Liver (tissue), 9 donors: Measurements from ENCODE around the gene SPAG9. TPM values are rescaled to one million over a fixed set of nuclear protein-coding genes. Genes with fewer than 3 reads are reported as not detected.

Experiments
- DNase-seq: peaks from one replicate; pipeline ENCODE4 v3.0.0-alpha.2; 2017; ENCODE audit warnings: low spot score
- H3K27ac ChIP-seq, 2 donors: one replicate each; pipeline ENCODE4 v1.7.0; 2013; ENCODE audit warnings: inconsistent platforms in 2 of 2, low read length in 2 of 2, control low read depth in 1 of 2, low read depth in 1 of 2, mild to moderate bottlenecking in 1 of 2
- H3K27me3 ChIP-seq, 4 donors: one replicate each; pipeline versions ENCODE4 v1.6.1 to v1.7.0; 2013; ENCODE audit warnings: low read length in 3 of 4, inconsistent platforms in 1 of 4, mild to moderate bottlenecking in 1 of 4, moderate library complexity in 1 of 4; ENCODE audit not compliant: control insufficient read depth in 4 of 4, insufficient read depth in 4 of 4
- H3K36me3 ChIP-seq, 4 donors: one replicate each; pipeline versions ENCODE4 v1.6.1 to v1.7.0; 2013; ENCODE audit warnings: low read length in 3 of 4, mild to moderate bottlenecking in 3 of 4, low read depth in 1 of 4, moderate library complexity in 1 of 4; ENCODE audit not compliant: control insufficient read depth in 4 of 4, insufficient read depth in 3 of 4
- H3K4me1 ChIP-seq, 4 donors: one replicate each; pipeline versions ENCODE4 v1.6.1 to v1.7.0; 2013; ENCODE audit warnings: low read length in 3 of 4, mild to moderate bottlenecking in 3 of 4, moderate library complexity in 1 of 4; ENCODE audit not compliant: control insufficient read depth in 4 of 4, insufficient read depth in 4 of 4
- H3K4me3 ChIP-seq, 3 donors: one replicate each; pipeline versions ENCODE4 v1.6.1 to v1.7.0; 2013; ENCODE audit warnings: low read length in 3 of 3, control low read depth in 1 of 3, low read depth in 1 of 3, mild to moderate bottlenecking in 1 of 3
- H3K9ac ChIP-seq, 2 donors: one replicate each; pipeline ENCODE4 v1.7.0; 2013; ENCODE audit warnings: low read length in 2 of 2, mild to moderate bottlenecking in 2 of 2, moderate library complexity in 2 of 2, control low read depth in 1 of 2, low read depth in 1 of 2
- H3K9me3 ChIP-seq, 4 donors: one replicate each; pipeline versions ENCODE4 v1.6.1 to v1.7.0; 2013; ENCODE audit warnings: low read length in 3 of 4; ENCODE audit not compliant: control insufficient read depth in 4 of 4
- ATF3 ChIP-seq: IDR thresholded peaks from 2 replicates; pipeline ENCODE4 v1.6.1; 2016; ENCODE audit warnings: antibody characterized with exemption
- CTCF ChIP-seq: fragments of 150-350 bp; IDR thresholded peaks from 2 replicates; pipeline ENCODE4 v1.5.1; 2017; ENCODE audit warnings: improper control_type of control experiment, low read depth, low read length; ENCODE audit not compliant: missing input control
- EGR1 ChIP-seq, 2 donors: IDR thresholded peaks; 2 replicates each; pipeline ENCODE4 v1.6.1; 2016 to 2018; ENCODE audit warnings: antibody characterized with exemption in 2 of 2, low read depth in 2 of 2
- FOXA1 ChIP-seq: IDR thresholded peaks from 2 replicates; pipeline ENCODE4 v1.6.1; 2016; ENCODE audit warnings: antibody characterized with exemption
- FOXA2 ChIP-seq: IDR thresholded peaks from 2 replicates; pipeline ENCODE4 v1.6.1; 2016; ENCODE audit warnings: antibody characterized with exemption
- GABPA ChIP-seq, 2 donors: IDR thresholded peaks in 1 of 2; conservative IDR thresholded peaks in 1 of 2; 2 replicates each; pipeline ENCODE4 v1.6.1; 2016; ENCODE audit warnings: antibody characterized with exemption in 2 of 2, mild to moderate bottlenecking in 1 of 2, moderate library complexity in 1 of 2
- HNF4A ChIP-seq, 2 donors: conservative IDR thresholded peaks; 2 replicates each; pipeline ENCODE4 v1.6.1; 2016; ENCODE audit warnings: antibody characterized with exemption in 2 of 2, mild to moderate bottlenecking in 2 of 2
- HNF4G ChIP-seq: IDR thresholded peaks from 2 replicates; pipeline ENCODE4 v1.6.1; 2016; ENCODE audit warnings: antibody characterized with exemption
- JUND ChIP-seq, 2 donors: IDR thresholded peaks; 2 replicates each; pipeline ENCODE4 v1.6.1; 2016; ENCODE audit warnings: antibody characterized with exemption in 2 of 2
- MAX ChIP-seq: IDR thresholded peaks from 2 replicates; pipeline ENCODE4 v1.6.1; 2016; ENCODE audit warnings: antibody characterized with exemption
- NR2F2 ChIP-seq: IDR thresholded peaks from 2 replicates; pipeline ENCODE4 v1.6.1; 2016; ENCODE audit warnings: antibody characterized with exemption
- RAD21 ChIP-seq, 2 donors: IDR thresholded peaks; 2 replicates each; pipeline ENCODE4 v1.6.1; 2016; ENCODE audit warnings: antibody characterized with exemption in 2 of 2, mild to moderate bottlenecking in 2 of 2
- REST ChIP-seq: IDR thresholded peaks from 2 replicates; pipeline ENCODE4 v1.6.1; 2016; ENCODE audit warnings: antibody characterized with exemption, mild to moderate bottlenecking
- RXRA ChIP-seq, 2 donors: IDR thresholded peaks; 2 replicates each; pipeline ENCODE4 v1.6.1; 2017 to 2018; ENCODE audit warnings: antibody characterized with exemption in 2 of 2, mild to moderate bottlenecking in 1 of 2
- SP1 ChIP-seq: IDR thresholded peaks from 2 replicates; pipeline ENCODE4 v1.6.1; 2018; ENCODE audit warnings: antibody characterized with exemption, mild to moderate bottlenecking
- TAF1 ChIP-seq: conservative IDR thresholded peaks from 2 replicates; pipeline ENCODE4 v1.6.1; 2016; ENCODE audit warnings: antibody characterized with exemption, mild to moderate bottlenecking
- WGBS: extraction: QIAGEN DNeasy Blood & Tissue Kit; methylation state at CpG from one replicate; pipeline ENCODE4 v1.1.7; 2013; 5-methylcytosine and 5-hydroxymethylcytosine counted together
- polyA plus RNA-seq, 2 donors: library from polyadenylated mRNA; stranded (reverse) in 1 of 2; unstranded in 1 of 2; fragments of 200-250 nt in 1 of 2; fragments of >200 nt in 1 of 2; fragmentation: Nextera tagmentation in 1 of 2; extraction: Ambion mirVana in 1 of 2; gene quantifications; one replicate each; pipeline versions ENCODE4 v1.2.1 to v1.2.3, GENCODE V29; 2013 to 2015
- total RNA-seq, 2 donors: library from RNA; depleted of rRNA; stranded (reverse); fragments of >200 nt; gene quantifications; one replicate each; pipeline ENCODE4 v1.2.3, GENCODE V29; 2014
- donor health status: healthy.
- donor health status: healthy.
- donor health status: healthy.
- donor health status: healthy.
- donor health status: healthy.

Gene SPAG9
- total and polyA plus RNA-seq, 4 donors: 12.0 to 94.0 (median 18.4) TPM

- DNase-seq: no peak
- Histone ChIP-seq H3K4me3 (no peak overlapping the region), H3K27ac (no peak overlapping the region), H3K36me3 (peaks cover 7 to 28% (median 15%) of the 10 kb centered on the region in 4 donors), H3K4me1 (peaks cover 0 to 8% (median 6%) of the 10 kb centered on the region in 4 donors), H3K9me3 (no peaks in the 10 kb centered on the region), H3K9ac (no peak overlapping the region), H3K27me3 (no peaks in the 10 kb centered on the region)
- TF ChIP-seq ATF3 (no peak), REST (no peak), GABPA (IDR thresholded peaks at IDR 0.05 in 1 of 2, conservative IDR thresholded peaks at IDR 0.05 in 1 of 2) (no peak), NR2F2 (no peak), TAF1 (no peak), MAX (no peak)
- 95% methylated on average over 2 of the region's 2 CpGs for WGBS
Observed at GRCh38 chr17:51005768-51006167, 114.9 kb downstream of the SPAG9 start.

GRCh38 chr17:51004249-51004648 is 116.4 kb downstream of the SPAG9 start:
- Histone ChIP-seq H3K36me3 (peaks cover 7 to 40% (median 19%) of the 10 kb centered on the region in 4 donors), H3K27ac (no peak overlapping the region), H3K9me3 (no peaks in the 10 kb centered on the region), H3K4me1 (peaks cover 0 to 8% (median 6%) of the 10 kb centered on the region in 4 donors), H3K27me3 (no peaks in the 10 kb centered on the region), H3K9ac (no peak overlapping the region), H3K4me3 (no peak overlapping the region)
- TF ChIP-seq RXRA (IDR thresholded peaks at IDR 0.05): no peak
- no peak for TF ChIP-seq FOXA2
- TF ChIP-seq CTCF: no peak
- TF ChIP-seq EGR1 (IDR thresholded peaks at IDR 0.05; ENCODE audit: low read depth in 2 of 2): no peak
- TF ChIP-seq HNF4A (conservative IDR thresholded peaks at IDR 0.05): no peak
- TF ChIP-seq JUND (IDR thresholded peaks at IDR 0.05): no peak
- no peak for TF ChIP-seq HNF4G
- no peak for TF ChIP-seq FOXA1
- no peak for TF ChIP-seq SP1
- TF ChIP-seq RAD21 (IDR thresholded peaks at IDR 0.05): no peak
- DNase-seq: no peak
- WGBS: 92% methylated on average over 1 of the region's 1 CpG
